ENCODE measurements around the gene GRIP2. TPM values are rescaled to one million over a fixed set of nuclear protein-coding genes. Genes with fewer than 3 reads are reported as not detected.

Gene GRIP2
- total RNA-seq, 1 experiment from 2014 or later, result not detected

GRCh38 chr3:14570864-14571263, 30.7 kb upstream of the GRIP2 start:
- intact Hi-C loops (cut with micrococcal nuclease), result no loop called here
- no peak for TF ChIP-seq CTCF (IDR thresholded peaks at IDR 0.05; ENCODE audit: unreplicated experiment)
- H3K27ac Mint-ChIP-seq (ENCODE audit: low read depth, unreplicated experiment), result no peak overlapping the region
- peaks cover 90% of the 10 kb centered on the region for H3K27me3 Mint-ChIP-seq (ENCODE audit: insufficient read depth, unreplicated experiment)
- no TSS peak for BruUV-seq (replicated peaks)
- ChIA-PET CTCF (interaction anchor here (1.1 kb wide), 1 partner anchor 62 kb away, joined by 3 read pairs; no protein-coding TSS in a partner anchor), POLR2A (no interaction called here)
- no peaks in the 10 kb centered on the region for H3K36me3 Mint-ChIP-seq (ENCODE audit: insufficient read depth, unreplicated experiment)
- H3K9me3 Mint-ChIP-seq (ENCODE audit: unreplicated experiment), result no peaks in the 10 kb centered on the region
- H3K4me1 Mint-ChIP-seq (ENCODE audit: insufficient read depth, unreplicated experiment), result peaks cover 4% of the 10 kb centered on the region
- no peak for DNase-seq (ENCODE audit: unreplicated experiment)
- H3K4me3 Mint-ChIP-seq (ENCODE audit: unreplicated experiment), result no peak overlapping the region

GRCh38 chr3:14570089-14570488, 29.9 kb upstream of the GRIP2 start:
- Mint-ChIP-seq H3K9me3 (ENCODE audit: unreplicated experiment) (no peaks in the 10 kb centered on the region), H3K36me3 (ENCODE audit: insufficient read depth, unreplicated experiment) (no peaks in the 10 kb centered on the region), H3K4me1 (ENCODE audit: insufficient read depth, unreplicated experiment) (peaks cover 4% of the 10 kb centered on the region), H3K4me3 (ENCODE audit: unreplicated experiment) (no peak overlapping the region), H3K27ac (ENCODE audit: low read depth, unreplicated experiment) (no peak overlapping the region), H3K27me3 (ENCODE audit: insufficient read depth, unreplicated experiment) (peaks cover 92% of the 10 kb centered on the region)
- ChIA-PET POLR2A (no interaction called here), CTCF (interaction anchor here (0.6 to 1.1 kb wide), 3 partner anchors 61 to 308 kb away, joined by 3 read pairs; no protein-coding TSS in a partner anchor)
- intact Hi-C loops (cut with micrococcal nuclease), result no loop called here
- DNase-seq (ENCODE audit: unreplicated experiment), result no peak
- BruUV-seq (replicated peaks), result no TSS peak
- no peak for TF ChIP-seq CTCF (IDR thresholded peaks at IDR 0.05; ENCODE audit: unreplicated experiment)

DNA sequence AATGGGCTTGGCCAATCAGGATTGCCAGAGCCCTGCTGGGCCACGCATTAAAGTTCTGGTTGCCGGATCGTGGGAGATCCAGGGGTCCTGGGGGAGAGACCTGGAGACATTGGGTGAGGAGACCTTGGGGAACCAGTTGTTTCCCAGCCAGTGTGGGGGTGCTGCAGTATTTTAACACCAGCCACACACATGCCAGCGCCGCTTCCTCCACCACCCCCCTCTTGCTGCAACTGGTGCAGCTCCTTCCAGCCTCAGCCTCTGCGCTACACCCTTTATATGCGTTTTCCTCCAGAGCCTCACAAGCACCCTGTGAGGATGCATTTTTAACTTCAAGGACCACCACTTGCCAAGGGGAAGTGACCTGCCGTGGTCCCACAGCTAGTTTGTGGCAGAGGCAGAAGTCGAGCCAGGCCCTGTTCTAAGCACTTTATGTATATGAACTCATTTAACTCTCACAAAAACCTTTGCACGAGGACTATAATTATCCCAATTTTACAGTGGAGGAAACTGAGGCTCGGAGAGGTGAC, 29.4 kb upstream of the GRIP2 start:
- Mint-ChIP-seq H3K36me3 (ENCODE audit: insufficient read depth, unreplicated experiment) (no peaks in the 10 kb centered on the region), H3K27ac (ENCODE audit: low read depth, unreplicated experiment) (no peak overlapping the region), H3K4me3 (ENCODE audit: unreplicated experiment) (no peak overlapping the region), H3K27me3 (ENCODE audit: insufficient read depth, unreplicated experiment) (peaks cover 92% of the 10 kb centered on the region), H3K9me3 (ENCODE audit: unreplicated experiment) (no peaks in the 10 kb centered on the region), H3K4me1 (ENCODE audit: insufficient read depth, unreplicated experiment) (peaks cover 4% of the 10 kb centered on the region)
- ChIA-PET CTCF (interaction anchor here (0.9 to 1.1 kb wide), 2 partner anchors 60 to 214 kb away, joined by 3 read pairs; no protein-coding TSS in a partner anchor), POLR2A (no interaction called here)
- no peak for DNase-seq (ENCODE audit: unreplicated experiment)
- intact Hi-C loops (cut with micrococcal nuclease), result no loop called here
- TF ChIP-seq CTCF (IDR thresholded peaks at IDR 0.05; ENCODE audit: unreplicated experiment), result no peak
- BruUV-seq (replicated peaks), result no TSS peak

DNA sequence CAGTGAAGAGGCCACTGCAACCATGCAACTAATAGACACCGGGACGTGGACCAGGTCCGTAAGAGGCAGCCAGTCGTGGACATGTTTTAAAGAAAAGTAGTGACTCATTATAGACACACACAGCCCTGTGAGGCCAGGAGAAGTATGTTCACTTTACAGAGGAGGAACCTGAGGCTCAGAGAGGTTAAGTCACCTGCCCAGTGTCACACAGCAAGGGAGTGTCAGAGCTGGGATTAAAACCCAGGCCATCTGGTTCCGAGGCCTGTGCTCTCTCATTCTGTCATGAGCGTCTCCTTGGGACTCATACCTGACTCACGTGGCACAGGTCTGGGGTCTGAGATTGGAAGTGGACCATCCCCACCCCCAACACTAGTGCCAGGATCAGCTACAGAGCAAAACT, 28.1 kb upstream of the GRIP2 start:
- H3K36me3 Mint-ChIP-seq (ENCODE audit: insufficient read depth, unreplicated experiment), result no peaks in the 10 kb centered on the region

More for the DNA sequence above, 28.1 kb upstream of the GRIP2 start:
- no peaks in the 10 kb centered on the region for H3K9me3 Mint-ChIP-seq (ENCODE audit: unreplicated experiment)
- no TSS peak for BruUV-seq (replicated peaks)
- no peak overlapping the region for H3K27ac Mint-ChIP-seq (ENCODE audit: low read depth, unreplicated experiment)
- H3K4me1 Mint-ChIP-seq (ENCODE audit: insufficient read depth, unreplicated experiment), result peaks cover 4% of the 10 kb centered on the region
- no peak overlapping the region for H3K4me3 Mint-ChIP-seq (ENCODE audit: unreplicated experiment)
- TF ChIP-seq CTCF (IDR thresholded peaks at IDR 0.05; ENCODE audit: unreplicated experiment), result no peak
- no peak for DNase-seq (ENCODE audit: unreplicated experiment)
- ChIA-PET CTCF (interaction anchor here (0.7 kb wide), 1 partner anchor 1407 kb away, joined by 3 read pairs; no protein-coding TSS in a partner anchor), POLR2A (no interaction called here)
- peaks cover 90% of the 10 kb centered on the region for H3K27me3 Mint-ChIP-seq (ENCODE audit: insufficient read depth, unreplicated experiment)
- intact Hi-C loops (cut with micrococcal nuclease), result no loop called here

Measured in MCF 10A (cell line).